ENCODE data around the gene E2F4. TPM values are rescaled to one million over a fixed set of nuclear protein-coding genes. Genes with fewer than 3 reads are reported as not detected.

E2F4 gene
- total and polyA plus RNA-seq, 2 of the 13 experiments (the other 11 are each of a cell fraction or from before 2014, with no cell fraction given), result 84.8 to 91.2 TPM

DNA sequence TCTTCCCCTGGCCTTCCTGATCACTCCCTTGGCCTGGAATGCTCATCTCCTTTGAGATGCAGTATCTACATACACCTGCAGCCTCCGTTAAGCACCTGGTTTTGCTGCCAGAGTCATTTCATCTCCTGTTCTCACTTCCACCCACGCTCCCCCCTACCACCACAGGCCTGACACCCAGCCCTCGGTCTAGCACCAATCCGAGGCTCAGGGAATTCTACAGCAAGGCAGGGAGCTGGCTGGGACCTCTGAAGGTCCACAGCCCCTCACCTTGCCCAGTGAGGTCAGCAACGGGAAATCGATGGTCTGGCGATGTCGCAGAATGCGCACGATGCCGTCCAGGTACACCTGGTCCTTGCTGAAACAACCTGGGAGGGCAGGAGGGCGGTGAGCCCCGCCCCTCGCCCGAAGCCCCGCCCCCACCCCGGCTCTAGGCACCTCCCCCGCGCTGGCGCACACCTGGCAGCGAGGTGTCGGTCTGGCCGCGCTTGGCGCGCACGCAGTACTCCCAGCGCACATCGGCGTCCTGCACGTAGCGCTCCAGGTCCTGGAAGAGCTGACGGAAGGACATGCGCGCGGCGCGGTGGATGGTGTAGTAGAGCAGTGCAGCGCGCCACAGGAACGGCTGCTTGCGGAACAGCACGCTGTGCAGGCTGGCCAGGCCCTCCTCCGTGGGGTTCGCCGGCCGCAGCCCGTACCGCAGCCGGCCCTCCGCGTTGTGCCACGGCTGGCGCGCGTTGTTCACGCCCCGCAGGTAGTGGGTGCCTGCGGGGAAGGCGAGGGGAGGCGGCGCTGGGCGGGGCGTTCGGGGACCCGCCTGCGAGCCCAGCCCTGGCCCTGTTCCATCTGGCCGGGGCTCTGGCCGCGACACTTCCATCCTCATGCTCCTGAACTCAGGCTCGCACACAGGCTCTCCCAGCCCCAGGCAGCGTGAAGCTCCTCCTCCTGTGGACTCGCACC, 13.9 kb upstream of the E2F4 start (continued):
- TF ChIP-seq PCBP2 (optimal IDR thresholded peaks at IDR 0.05; ENCODE audit: low read depth, low read length, poor library complexity, severe bottlenecking) (no peak), ZNF781 (CRISPR knock-in tag; IDR thresholded peaks at IDR 0.05; ENCODE audit: borderline replicate concordance, not compliant biosample characterization) (no peak), ZNF572 (CRISPR knock-in tag; IDR thresholded peaks at IDR 0.05) (no peak; the same call in 1 of the 2 replicates), SIN3A (IDR thresholded peaks at IDR 0.05; ENCODE audit: borderline replicate concordance, low read depth, low read length) (no peak), ZNF180 (CRISPR knock-in tag; IDR thresholded peaks at IDR 0.05; ENCODE audit: borderline replicate concordance, low read depth) (no peak), KDM3A (CRISPR knock-in tag; IDR thresholded peaks at IDR 0.05; ENCODE audit: low read depth) (no peak), ZNF83 (CRISPR knock-in tag; IDR thresholded peaks at IDR 0.05; ENCODE audit: borderline replicate concordance) (peak; percentile 92; the same call in 1 of the 2 replicates), PHF21A (CRISPR knock-in tag; IDR thresholded peaks at IDR 0.05) (no peak), AHR (CRISPR knock-in tag; IDR thresholded peaks at IDR 0.05) (peak; percentile 44; the same call in 1 of the 2 replicates), REXO4 (CRISPR knock-in tag; IDR thresholded peaks at IDR 0.05; ENCODE audit: borderline replicate concordance) (no peak)
- TF ChIP-seq, protein P1, sequence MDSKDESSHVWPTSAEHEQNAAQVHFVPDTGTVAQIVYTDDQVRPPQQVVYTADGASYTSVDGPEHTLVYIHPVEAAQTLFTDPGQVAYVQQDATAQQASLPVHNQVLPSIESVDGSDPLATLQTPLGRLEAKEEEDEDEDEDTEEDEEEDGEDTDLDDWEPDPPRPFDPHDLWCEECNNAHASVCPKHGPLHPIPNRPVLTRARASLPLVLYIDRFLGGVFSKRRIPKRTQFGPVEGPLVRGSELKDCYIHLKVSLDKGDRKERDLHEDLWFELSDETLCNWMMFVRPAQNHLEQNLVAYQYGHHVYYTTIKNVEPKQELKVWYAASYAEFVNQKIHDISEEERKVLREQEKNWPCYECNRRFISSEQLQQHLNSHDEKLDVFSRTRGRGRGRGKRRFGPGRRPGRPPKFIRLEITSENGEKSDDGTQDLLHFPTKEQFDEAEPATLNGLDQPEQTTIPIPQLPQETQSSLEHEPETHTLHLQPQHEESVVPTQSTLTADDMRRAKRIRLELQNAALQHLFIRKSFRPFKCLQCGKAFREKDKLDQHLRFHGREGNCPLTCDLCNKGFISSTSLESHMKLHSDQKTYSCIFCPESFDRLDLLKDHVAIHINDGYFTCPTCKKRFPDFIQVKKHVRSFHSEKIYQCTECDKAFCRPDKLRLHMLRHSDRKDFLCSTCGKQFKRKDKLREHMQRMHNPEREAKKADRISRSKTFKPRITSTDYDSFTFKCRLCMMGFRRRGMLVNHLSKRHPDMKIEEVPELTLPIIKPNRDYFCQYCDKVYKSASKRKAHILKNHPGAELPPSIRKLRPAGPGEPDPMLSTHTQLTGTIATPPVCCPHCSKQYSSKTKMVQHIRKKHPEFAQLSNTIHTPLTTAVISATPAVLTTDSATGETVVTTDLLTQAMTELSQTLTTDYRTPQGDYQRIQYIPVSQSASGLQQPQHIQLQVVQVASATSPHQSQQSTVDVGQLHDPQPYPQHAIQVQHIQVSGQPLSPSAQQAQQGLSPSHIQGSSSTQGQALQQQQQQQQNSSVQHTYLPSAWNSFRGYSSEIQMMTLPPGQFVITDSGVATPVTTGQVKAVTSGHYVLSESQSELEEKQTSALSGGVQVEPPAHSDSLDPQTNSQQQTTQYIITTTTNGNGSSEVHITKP (CRISPR knock-in tag; IDR thresholded peaks at IDR 0.05; ENCODE audit: low read depth), result no peak
- TF ChIP-seq, protein P2, sequence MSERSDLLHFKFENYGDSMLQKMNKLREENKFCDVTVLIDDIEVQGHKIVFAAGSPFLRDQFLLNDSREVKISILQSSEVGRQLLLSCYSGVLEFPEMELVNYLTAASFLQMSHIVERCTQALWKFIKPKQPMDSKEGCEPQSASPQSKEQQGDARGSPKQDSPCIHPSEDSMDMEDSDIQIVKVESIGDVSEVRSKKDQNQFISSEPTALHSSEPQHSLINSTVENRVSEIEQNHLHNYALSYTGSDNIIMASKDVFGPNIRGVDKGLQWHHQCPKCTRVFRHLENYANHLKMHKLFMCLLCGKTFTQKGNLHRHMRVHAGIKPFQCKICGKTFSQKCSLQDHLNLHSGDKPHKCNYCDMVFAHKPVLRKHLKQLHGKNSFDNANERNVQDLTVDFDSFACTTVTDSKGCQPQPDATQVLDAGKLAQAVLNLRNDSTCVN (CRISPR knock-in tag; IDR thresholded peaks at IDR 0.05; ENCODE audit: borderline replicate concordance), result no peak; the same call in 1 of the 2 replicates
- TF ChIP-seq, protein P3, sequence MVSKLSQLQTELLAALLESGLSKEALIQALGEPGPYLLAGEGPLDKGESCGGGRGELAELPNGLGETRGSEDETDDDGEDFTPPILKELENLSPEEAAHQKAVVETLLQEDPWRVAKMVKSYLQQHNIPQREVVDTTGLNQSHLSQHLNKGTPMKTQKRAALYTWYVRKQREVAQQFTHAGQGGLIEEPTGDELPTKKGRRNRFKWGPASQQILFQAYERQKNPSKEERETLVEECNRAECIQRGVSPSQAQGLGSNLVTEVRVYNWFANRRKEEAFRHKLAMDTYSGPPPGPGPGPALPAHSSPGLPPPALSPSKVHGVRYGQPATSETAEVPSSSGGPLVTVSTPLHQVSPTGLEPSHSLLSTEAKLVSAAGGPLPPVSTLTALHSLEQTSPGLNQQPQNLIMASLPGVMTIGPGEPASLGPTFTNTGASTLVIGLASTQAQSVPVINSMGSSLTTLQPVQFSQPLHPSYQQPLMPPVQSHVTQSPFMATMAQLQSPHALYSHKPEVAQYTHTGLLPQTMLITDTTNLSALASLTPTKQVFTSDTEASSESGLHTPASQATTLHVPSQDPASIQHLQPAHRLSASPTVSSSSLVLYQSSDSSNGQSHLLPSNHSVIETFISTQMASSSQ (IDR thresholded peaks at IDR 0.05; ENCODE audit: low read depth), result no peak
- TF ChIP-seq, protein P3 (CRISPR knock-in tag; IDR thresholded peaks at IDR 0.05; ENCODE audit: borderline replicate concordance), result peak; percentile 76
- TF ChIP-seq, protein P4, sequence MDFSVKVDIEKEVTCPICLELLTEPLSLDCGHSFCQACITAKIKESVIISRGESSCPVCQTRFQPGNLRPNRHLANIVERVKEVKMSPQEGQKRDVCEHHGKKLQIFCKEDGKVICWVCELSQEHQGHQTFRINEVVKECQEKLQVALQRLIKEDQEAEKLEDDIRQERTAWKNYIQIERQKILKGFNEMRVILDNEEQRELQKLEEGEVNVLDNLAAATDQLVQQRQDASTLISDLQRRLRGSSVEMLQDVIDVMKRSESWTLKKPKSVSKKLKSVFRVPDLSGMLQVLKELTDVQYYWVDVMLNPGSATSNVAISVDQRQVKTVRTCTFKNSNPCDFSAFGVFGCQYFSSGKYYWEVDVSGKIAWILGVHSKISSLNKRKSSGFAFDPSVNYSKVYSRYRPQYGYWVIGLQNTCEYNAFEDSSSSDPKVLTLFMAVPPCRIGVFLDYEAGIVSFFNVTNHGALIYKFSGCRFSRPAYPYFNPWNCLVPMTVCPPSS (IDR thresholded peaks at IDR 0.05), result no peak
